ENCODE measurements around the gene GRM7.

Gene GRM7

DNA sequence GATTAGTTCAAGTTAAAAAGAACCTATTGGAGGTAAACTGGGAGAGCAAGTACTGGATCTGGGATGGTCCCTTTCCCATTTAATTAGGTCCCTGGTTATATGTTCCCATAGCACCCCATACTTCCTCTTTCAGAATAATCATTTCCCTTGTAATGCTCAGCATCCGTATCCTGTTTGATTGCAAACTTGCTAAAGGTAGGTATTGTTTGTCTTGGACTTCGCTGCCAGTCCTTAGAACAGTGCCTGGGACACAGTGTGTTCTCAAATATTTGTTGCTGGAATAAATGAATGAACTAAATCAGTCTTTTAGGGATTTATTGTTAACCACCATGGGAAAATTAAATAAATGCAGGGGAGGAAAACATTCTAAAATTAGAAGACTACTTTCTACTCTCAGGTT, 299.8 kb downstream of the GRM7 start:
- no peak for DNase-seq

DNA sequence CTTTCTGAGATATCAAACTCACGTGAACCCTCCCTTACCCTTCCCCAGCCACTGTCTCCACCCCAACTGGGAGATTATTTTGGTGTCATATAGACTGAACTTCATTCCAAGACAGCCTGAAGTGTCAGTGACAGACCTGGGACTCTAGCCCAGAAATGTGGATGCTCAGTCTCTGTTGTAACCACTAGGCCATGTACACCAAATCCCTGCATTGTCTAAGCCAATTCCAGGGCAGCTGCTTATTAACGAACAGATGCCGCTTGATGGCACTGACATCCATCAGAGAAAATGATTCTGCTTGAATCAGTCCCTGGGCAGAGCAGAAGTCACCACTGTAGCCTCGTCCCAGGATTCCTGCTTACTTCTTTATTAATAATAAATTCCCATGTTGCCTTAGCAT, 305.5 kb downstream of the GRM7 start:
- DNase-seq, result no peak

DNA sequence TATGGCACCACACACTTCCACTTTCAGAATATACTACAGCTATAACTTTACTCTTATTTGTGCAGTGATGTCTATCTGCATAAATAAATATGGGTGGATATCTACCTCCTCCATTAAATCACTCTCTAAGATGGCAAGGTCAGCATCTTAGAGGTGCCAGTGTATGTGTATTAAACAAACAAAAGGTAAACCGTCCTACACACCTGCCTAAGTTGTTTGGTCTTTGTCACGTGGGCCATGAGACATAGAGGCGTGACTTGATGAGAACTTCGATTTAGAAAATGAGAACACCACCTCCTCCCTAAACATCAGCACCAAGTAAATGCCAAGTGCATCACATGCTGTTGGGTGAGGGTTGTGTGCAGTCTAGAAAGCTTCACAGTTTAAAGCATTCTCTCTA, 310.6 kb downstream of the GRM7 start:
- DNase-seq, result no peak

DNA sequence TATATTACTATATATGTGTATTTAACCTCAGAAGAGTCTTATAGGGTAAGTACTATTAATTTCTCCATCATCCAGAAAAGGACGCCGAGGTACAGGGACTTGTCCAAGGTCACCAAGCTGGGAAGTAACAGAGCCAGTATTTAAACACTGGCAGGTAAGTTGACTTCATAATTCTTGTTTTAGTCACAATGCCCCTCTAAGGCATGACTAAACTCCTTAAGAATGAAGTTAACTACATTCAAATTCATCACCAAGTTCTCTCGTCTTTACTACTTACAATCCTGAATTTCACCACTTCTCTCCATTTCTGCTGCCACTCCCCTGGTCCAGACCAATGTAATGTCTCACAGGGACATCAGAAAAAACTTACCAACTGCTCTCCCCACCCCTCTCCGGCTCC, 312.1 kb downstream of the GRM7 start:
- no peak for DNase-seq

DNA sequence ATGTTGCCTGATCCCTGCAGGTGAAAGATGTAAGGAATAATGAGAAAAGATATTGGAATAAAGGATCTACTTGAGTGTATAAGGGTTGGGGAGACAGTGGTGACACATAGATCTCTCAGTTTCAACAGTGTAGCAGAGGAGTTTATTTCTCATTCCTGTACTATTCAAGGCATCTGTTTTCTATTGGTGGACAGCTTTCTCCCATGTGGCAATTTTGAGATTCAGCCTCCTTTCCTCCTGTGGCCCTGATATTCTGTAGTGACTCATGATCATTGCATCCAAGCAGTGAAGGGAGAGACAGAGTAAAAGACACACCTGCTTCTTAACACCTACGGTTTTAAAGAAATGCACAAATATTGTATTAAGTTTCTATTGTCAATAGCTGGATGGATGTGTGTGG, 327.6 kb downstream of the GRM7 start:
- no peak for DNase-seq

DNA sequence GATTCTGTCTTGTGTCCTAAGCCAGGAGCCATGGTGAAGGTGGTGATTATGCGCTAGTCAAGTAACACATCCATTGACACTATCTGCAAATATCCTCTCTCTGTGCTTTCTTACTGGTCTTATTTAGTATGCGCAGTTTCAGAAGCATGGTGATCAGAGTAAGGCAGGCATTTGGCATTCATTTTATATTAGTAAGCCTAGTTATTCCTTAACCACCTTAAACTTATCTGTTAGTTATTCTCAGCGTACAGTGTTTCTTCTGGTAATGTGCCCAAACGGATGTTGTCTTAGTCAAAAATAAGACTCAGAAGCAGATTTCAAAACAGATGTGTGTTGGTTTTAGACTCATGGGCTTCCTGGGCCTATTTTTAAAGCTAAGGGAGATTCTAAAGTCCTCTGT, 329.2 kb downstream of the GRM7 start:
- no peak for DNase-seq

DNA sequence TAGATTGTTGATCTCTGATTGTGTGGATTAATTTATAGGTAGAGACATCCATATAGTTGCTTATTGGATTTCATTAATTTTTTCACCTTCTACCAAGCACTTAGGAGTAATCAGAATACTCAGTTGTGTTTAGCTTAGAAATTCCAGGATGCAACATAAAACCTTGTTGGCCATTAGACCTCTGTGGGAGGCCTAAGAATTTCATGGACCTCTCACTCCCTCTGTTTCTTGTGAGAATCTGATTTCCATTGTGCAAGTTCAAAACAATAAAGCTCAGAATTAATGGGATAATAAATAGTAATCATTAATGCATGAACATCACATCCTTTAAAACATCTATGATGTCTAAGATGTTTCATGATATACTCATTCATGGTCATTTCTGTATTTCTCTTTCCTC, 332.4 kb downstream of the GRM7 start:
- DNase-seq, result no peak

DNA sequence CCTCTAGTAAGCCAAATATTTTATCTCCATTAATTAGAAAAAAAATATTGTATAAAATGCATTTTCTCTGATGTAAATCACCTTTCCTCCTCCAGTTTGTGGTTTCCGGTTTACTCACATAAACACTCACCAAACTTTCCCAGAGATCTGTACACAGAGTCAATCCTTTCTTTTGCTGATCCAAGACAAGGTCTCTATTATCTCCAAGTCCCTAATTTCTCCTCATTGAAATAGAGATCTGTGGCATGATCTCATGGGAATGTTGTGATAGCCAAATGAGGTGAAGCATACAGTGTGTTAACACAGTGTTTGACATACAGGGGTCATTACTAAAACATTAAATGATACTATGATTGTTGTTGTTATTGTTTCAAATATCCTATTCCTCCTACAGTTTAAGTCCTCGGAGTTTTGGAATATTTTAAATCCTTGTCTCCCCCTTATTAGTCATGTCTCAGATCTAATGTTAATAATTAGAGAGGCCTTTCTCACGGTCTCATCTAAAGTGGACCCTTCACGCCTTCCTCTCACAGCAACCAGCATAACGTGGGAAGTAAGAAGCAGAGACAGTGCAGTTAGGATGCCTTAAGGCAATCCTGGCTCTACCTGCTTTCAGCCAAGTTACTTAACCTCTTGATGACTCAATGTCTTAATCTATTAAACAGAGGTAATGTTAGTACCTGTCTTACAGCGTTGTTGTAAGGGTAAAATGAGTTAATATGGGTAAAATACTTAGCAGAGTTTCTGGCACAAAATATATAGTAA, 333.3 kb downstream of the GRM7 start:
- DNase-seq, result no peak

DNA sequence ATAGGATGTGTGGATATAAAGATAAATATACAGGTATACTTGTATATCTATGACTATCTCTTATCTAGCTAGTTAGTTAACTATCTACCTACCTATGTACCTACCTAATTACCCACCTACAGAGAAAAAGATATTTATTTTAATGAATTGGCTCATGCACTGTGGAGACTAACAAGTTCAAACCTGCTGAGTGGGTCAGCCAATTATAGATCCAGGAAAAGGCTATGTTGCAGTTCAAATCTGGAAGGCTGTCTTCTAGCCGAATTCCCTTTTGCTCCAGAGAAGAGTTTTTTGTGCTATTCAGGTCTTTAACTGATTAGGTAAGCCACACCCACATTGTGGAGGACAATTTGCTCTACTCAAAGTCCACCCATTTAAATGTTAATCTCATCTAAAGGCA, 335.0 kb downstream of the GRM7 start:
- DNase-seq, result no peak

DNA sequence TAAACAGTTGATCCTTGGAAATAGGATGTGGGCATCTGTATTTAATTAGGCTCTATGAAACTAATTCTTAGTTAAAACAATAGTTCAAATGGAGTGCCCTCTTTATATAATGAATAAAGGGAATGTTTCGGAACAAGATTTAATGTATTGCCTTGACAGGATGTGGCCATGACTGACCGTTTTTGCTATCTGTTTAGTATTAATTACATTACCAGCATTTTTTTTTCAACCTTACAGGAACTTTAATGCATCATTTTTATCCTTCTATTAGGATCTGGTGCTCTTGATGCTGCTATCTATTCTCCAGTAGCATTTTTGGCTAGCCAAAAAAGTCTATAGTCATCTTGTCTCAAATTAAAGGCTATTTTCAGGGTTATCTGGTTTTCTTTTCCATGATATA, 340.9 kb downstream of the GRM7 start:
- DNase-seq, result no peak

DNA sequence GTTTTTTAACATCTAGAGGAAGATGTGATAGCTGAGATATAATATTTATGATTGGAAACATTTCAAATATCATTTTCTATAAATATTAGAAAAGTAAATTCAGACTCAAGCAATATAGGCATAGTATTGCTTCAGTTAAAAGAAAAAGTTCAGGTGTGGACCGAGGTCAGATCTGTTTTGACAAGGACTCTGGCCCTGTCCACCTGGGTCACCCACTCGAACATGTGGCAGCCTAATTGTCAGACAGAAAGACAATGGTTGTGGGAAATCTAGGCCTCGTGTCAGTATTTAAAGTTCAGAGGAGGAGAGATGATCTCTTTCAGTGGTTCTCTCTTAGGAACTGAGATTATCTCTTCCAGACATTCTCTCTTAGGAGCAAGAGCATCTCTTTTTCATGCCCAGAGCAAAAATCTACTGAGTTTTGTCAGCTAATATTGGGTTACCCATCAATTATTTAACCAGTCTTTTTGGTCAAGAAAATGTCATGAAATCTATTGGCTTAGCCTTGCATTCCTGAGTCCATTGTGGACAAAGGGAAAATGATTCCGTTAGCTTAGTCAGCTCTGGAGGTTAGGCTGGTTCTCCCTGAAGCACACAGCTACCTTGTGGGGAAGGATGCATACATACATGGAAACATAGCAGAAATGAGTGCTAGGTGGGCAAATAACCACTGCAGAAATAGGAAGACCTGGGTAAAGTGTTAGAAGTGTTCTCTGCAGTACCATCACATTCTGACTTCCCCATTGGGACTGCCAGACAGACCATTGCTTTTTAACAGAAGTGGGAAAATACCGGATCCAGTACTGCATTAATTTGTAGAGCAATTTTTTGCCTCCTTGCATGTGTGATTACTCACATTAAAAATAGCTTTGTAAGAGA, 343.3 kb downstream of the GRM7 start:
- DNase-seq, result no peak

DNA sequence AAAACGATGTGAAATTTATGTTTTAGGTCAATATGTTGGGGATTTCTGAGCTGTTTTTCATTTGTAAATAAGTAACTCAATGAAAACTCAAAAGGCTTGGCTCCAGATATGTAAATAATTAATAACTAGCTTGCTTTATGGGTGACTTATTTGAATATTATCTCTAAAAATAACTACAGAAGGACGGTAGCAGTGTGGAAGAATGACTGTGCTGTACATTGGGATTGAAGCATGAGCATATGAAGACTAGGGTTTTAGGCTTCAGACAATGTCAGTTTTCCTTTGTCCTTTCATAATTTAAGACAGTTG, 343.9 kb downstream of the GRM7 start:
- DNase-seq, result no peak

DNA sequence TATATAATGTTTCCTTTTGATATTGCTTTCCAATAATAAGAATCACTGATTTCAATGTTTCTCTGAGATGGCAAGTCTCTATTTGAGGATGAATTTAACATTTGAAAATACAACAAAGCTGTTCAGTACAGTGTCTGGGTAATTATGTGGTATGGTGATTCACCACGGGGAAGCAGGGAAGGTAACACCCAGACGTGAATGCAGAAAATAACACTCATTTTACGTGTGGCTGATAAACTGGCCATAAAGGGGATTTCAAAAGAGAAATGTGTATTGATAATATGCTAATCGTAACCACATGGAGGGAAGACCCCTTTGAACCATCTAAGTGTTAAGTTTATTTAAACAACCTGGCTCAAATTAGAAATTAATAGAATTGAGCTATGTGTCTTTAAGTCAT, 344.6 kb downstream of the GRM7 start:
- DNase-seq, result no peak

DNA sequence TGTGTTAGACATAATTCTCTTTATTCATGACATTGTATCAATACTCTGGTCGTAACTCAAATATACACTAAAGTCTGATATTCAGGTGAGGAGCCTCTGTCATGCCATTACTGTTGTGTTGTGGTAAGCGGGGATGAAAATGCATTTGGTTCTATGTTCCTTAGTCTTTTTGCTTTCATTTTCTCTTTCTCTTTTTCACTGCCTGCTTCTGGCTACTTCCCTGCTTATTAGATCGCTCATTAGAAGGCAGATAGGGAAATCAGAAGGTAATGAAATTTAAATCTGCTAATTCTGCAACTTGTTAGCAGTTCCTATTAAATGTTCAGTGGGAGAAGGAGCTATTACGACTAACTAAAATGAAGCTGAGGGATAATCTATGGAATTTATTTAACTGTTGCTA, 345.0 kb downstream of the GRM7 start:
- peak in 1 of 2 donors; percentile 13 for DNase-seq

DNA sequence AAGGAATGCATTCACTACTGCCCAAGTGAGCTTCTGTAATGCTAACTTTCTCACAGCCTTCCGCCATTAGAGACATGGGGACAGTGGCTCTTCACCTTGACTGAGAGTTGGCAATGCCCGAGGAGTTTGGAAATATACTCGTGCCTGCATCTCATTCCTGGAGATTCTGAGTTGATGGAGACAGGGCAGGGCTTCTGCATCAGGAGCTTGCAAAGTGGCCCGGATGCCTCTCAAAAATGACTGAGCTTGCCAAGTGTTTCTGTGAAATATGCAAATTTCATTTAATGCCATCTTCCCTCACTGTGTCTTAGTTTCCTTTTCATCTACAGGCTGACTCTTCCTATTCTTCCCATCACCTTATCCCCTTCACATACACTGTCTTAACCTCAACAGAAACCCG, 346.2 kb downstream of the GRM7 start:
- no peak for DNase-seq

DNA sequence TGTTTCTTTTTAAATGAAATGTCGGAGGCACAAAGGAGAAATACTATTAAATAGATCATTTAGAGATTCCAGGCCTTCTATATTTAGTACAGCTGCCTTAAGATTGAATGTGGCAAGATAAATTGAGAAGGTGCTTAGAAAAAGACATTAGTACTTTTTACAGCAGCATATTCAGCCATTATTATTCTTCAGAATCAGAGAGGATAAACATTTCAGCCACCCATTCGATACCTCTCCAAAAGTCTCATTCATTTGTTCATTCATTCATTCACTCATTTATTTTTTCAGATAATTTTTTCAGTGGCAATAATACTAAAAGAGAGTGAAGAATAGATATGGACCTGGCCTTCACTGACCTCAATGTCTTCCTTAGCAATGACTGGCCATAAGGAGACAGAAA, 347.0 kb downstream of the GRM7 start:
- no peak for DNase-seq

DNA sequence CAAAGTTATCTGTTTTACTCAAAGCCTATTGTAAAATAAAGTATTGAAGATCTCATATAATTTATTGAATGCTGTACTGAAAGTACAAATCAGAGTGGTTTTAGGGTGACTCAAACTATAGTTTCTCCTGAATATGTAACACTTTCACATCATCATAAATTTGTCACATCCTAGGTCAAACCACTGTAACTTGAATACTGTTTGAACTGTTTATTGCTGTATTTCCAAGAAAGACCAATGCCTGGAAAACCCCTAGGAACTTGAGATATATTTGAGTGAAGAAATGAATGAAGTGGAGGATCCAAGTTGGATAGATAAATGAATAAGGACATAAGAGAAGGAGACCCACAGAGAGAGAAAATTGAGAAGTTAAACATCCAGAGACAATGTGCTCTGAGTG, 348.2 kb downstream of the GRM7 start:
- no peak for DNase-seq

DNA sequence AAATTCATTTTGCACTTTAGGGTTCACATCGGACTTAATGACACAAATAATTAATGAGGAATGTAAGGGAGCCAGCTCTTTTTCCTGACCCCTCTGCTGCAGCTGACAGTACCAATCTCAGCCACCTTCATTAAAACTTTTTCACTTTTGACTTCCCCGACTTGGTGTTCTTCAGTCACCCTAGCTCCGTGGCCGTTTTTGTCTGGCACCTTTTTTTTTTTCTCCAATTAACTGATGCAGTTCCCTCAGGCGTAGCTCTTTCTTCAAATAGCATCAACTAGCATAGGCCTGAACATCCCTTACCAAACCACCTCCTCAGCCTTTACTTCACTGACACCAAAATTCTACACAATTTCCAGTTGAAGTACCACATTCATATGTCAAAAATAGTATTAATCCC, 350.8 kb downstream of the GRM7 start:
- DNase-seq, result no peak

DNA sequence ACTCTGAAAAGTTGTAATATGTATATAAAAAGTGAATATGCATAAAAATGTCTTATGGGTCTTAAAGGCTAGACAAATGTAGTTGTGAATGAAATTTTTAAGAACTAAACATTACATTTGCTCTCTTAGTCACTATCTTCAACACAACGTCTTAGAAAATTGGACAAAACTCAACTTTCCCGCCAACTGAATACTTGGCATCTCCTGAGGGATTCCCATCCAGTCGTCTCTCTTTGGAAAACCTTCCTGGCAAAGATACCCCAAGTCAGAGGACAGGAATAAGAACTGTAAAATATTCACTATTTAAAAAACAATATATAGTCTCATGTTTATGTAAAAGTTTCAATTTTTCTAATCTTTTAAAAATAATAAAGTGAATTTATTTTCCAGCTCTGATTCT, 354.8 kb downstream of the GRM7 start:
- no peak for DNase-seq

DNA sequence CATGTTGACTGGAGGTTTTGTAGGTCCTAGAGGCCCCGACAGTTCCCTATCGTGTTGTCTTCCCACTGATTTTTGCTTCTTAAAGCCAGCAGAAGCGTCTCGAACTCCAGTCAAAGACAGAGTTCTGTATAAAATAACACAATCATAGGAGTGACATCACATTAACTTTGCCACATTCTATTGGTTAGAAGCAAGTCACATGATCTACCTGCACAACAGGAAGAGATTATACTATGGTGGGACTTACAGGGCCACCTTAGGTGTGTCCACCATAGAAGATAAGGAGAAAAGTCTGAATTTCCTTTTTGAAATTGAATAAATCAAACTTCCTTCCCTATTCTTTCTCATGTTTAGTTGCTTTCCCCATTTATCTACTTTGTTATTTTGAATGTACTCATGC, 365.5 kb downstream of the GRM7 start:
- DNase-seq, result no peak

DNA sequence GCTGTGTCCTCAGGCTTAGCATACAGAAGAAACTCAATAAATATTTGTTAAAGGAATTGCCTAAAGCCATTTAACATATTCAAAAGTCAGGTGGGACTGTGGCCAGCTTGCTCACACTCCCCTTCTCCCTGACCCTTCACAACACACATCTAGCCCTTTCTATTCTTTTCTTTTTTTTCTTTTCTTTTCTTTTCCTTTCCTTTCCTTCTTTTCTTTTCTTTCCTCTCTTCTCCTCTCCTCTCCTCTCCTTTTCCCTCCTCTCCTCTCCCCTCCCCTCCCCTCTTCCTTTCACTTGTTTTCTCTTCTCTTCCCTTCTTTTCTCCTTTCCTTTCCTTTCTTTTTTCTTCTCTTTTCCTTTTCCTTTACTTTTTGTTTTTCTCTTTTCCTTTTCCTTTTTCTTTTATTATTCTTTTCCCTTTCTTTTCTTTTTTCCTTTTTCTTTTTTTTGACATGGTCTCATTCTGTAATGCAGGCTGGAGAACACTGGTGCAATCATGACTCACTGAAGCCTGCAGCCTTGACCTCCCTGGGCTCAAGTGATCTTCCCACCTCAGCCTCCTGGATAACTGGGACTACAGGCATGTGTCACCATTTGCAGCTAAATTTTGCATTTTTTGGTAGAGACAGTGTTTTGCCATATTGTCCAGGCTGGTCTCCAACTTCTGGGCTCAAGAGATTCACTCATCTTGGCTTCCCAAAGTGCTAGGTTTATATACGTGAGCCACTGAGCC, 377.8 kb downstream of the GRM7 start:
- no peak for DNase-seq

DNA sequence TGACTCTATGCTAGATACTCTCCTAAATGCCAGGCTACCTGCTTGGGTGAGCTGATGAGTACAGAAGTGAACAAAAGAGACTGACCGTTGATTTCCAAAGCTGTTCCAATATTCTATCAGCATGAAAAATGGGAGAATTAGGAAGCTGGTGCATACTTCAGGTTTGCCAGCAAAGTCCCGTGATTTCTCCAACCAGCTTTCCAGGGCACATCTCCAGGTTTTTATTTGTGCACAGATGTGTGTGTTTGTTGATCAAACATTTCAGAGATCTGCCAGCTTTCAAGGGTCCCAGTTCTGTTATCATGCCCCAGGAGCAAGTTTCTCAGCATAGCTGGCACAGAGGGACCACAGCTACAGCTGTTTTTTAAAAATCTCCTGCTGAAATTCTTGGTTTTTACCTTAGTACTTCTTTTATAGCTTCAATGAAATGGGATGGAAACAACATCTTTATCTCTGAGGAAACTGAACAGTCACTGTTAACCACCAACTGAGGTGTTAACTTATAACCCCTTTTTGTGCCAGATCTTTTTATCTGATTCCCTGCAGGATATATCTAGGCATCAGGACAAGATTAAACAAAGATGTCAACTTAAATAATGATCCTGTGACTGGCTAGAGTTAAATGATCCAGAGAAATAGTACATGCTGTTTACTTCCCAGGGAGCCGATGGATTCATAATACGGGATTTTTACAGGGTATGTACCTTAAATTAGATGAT, 380.8 kb downstream of the GRM7 start:
- no peak for DNase-seq

DNA sequence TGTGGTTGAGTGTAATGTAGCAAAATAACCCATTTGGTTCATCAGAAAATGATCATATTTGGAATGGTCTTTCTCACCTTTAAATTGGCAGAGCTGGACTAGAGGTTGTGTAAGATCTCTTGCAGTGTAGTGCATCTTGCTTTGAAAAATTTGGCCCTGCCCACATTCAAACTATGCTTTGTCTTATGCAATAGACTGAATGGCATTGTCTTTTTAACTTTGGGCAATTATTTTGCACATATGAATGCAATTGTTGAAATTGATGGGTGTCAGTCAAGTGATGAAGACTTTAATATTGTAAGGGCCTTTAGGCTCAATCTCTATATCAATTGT, 381.4 kb downstream of the GRM7 start:
- DNase-seq, result no peak

Data from inflammatory macrophage (primary cell).